SU-DHL-6 (cell line): Measurements from ENCODE around the gene KIF4A.
"Not testable (repeated sequence)": the region's sequence is repeated elsewhere in the genome, so short reads cannot be mapped to it uniquely, and the experiment has no call there.

Source experiments
- H2AFZ ChIP-seq: fragments of 200-600 bp; sonication (generic); 2 replicates; pipeline ENCODE4 v1.6.1; 2014; ENCODE audit warnings: low read depth, mild to moderate bottlenecking, moderate library complexity, mixed read lengths, antibody characterized with exemption, low read length; ENCODE audit not compliant: severe bottlenecking
- H3F3A ChIP-seq: fragments of 200-600 bp; shearing (Covaris generic); 2 replicates; pipeline ENCODE4 v1.6.0; 2016; ENCODE audit warnings: antibody characterized with exemption, mild to moderate bottlenecking; ENCODE audit not compliant: insufficient read depth
- H3K27ac ChIP-seq: fragments of 200-600 bp; sonication (generic); 2 replicates; pipeline ENCODE4 v1.5.1; 2016; ENCODE audit warnings: low read depth, mild to moderate bottlenecking, low read length, moderate library complexity, mixed read lengths
- H3K27me3 ChIP-seq: fragments of 200-600 bp; sonication (generic), shearing (Covaris generic); 2 replicates; pipeline ENCODE4 v1.6.0; 2014; ENCODE audit warnings: mild to moderate bottlenecking, low read length
- H3K36me3 ChIP-seq: fragments of 200-600 bp; sonication (generic); 2 replicates; pipeline ENCODE4 v1.6.1; 2014; ENCODE audit warnings: mild to moderate bottlenecking, low read length, mixed read lengths
- H3K4me2 ChIP-seq: fragments of 300-600, 200-600 bp; shearing (Covaris generic), sonication (generic); 2 replicates; pipeline ENCODE4 v1.6.0; 2014; ENCODE audit warnings: low read length, low read depth, mild to moderate bottlenecking; ENCODE audit not compliant: poor library complexity, severe bottlenecking
- H3K4me3 ChIP-seq: fragments of 200-600 bp; sonication (generic); 2 replicates; pipeline ENCODE4 v1.5.1; 2014; ENCODE audit warnings: antibody characterized with exemption, low read length, mild to moderate bottlenecking, mixed read lengths; ENCODE audit not compliant: insufficient read depth, poor library complexity, severe bottlenecking
- H3K79me2 ChIP-seq: fragments of 200-600 bp; sonication (generic); 2 replicates; pipeline ENCODE4 v1.6.1; 2014; ENCODE audit warnings: mild to moderate bottlenecking, low read length, moderate library complexity; ENCODE audit not compliant: insufficient read depth
- H3K9ac ChIP-seq: fragments of 200-600 bp; sonication (generic); 2 replicates; pipeline ENCODE4 v1.7.0; 2014; ENCODE audit warnings: mild to moderate bottlenecking, low read length
- H3K9me2 ChIP-seq: fragments of 200-600 bp; sonication (generic); replicated peaks from 2 replicates; pipeline ENCODE4 v1.6.1; 2014; ENCODE audit warnings: low read length; ENCODE audit not compliant: insufficient read depth
- H3K9me3 ChIP-seq: fragments of 200-600 bp; sonication (generic); 2 replicates; pipeline ENCODE4 v1.6.1; 2014; ENCODE audit warnings: low read length, mixed read lengths; ENCODE audit not compliant: insufficient read depth
- H4K20me1 ChIP-seq: fragments of 200-600 bp; sonication (generic); 2 replicates; pipeline ENCODE4 v1.6.1; 2014; ENCODE audit warnings: low read depth, mild to moderate bottlenecking, antibody characterized with exemption, low read length, moderate library complexity, mixed read lengths
- EZH2phosphoT487 ChIP-seq: fragments of 200-600 bp; sonication (generic), shearing (Covaris generic); conservative IDR thresholded peaks from 2 replicates; pipeline ENCODE4 v1.6.1; 2018; ENCODE audit warnings: mild to moderate bottlenecking, antibody characterized with exemption, low read length, moderate library complexity, mixed read lengths
- TF ChIP-seq, protein P1 (sequence below): fragments of 200-600 bp; sonication (generic); IDR thresholded peaks from one replicate; pipeline ENCODE4 v1.5.1; 2017; ENCODE audit warnings: antibody characterized with exemption, mild to moderate bottlenecking, low read length, moderate library complexity; ENCODE audit not compliant: insufficient read depth, poor library complexity, severe bottlenecking

KIF4A gene

DNA sequence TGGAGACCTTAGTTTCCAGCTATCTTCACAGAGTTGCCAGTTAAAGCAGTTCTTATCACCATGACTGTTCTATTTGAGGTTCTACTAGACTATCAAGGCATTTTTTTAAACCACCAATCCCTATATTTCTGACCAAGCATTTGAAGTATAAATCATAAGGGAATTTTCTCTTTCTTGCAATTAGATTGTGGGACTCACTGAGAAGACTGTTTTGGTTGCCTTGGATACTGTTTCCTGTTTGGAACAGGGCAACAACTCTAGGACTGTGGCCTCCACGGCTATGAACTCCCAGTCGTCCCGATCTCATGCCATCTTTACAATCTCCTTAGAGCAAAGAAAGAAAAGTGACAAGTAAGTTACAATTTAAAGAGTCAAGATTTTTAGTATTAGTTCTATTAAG lies 11.8 kb downstream of the KIF4A start:
- Histone ChIP-seq H3K27me3 (no peaks in the 10 kb centered on the region), H2AFZ (no peak overlapping the region), H3K4me2 (no peak overlapping the region), H3K9me2 (no peaks in the 10 kb centered on the region), H3K36me3 (0 out of 2 replicates have a peak, but pooled peaks cover 8% of the 10 kb centered on the region), H3K27ac (no peak overlapping the region), H3K4me3 (no peak overlapping the region), H3K79me2 (no peaks in the 10 kb centered on the region), H4K20me1 (no peaks in the 10 kb centered on the region), H3K9ac (no peak overlapping the region), H3K9me3 (no peaks in the 10 kb centered on the region), H3F3A (no peaks in the 10 kb centered on the region)
- TF ChIP-seq, protein P1, sequence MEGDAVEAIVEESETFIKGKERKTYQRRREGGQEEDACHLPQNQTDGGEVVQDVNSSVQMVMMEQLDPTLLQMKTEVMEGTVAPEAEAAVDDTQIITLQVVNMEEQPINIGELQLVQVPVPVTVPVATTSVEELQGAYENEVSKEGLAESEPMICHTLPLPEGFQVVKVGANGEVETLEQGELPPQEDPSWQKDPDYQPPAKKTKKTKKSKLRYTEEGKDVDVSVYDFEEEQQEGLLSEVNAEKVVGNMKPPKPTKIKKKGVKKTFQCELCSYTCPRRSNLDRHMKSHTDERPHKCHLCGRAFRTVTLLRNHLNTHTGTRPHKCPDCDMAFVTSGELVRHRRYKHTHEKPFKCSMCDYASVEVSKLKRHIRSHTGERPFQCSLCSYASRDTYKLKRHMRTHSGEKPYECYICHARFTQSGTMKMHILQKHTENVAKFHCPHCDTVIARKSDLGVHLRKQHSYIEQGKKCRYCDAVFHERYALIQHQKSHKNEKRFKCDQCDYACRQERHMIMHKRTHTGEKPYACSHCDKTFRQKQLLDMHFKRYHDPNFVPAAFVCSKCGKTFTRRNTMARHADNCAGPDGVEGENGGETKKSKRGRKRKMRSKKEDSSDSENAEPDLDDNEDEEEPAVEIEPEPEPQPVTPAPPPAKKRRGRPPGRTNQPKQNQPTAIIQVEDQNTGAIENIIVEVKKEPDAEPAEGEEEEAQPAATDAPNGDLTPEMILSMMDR, result no peak
- TF ChIP-seq EZH2phosphoT487, result no peak

DNA sequence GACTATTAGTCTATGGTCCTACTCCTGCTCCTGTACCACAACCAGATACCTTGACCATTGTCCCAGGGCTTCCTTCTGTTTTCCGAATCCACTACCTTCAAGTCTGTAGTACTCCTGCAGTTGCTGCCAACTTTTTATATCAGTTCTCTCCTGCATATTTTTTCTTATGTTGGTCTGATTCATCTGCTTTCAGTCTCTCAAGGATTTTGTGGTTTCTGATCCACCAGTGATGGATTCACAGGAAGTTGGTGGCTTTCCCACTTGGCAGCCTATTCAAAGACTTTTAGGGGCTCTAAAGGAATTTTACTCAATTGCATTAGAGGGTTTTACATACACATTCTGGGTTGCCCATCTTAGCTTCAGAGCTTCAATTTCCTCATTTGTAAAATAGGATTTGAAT lies 23.6 kb downstream of the KIF4A start:
- Histone ChIP-seq H3K79me2 (peaks cover 25% of the 10 kb centered on the region), H3K9me2 (no peaks in the 10 kb centered on the region), H3K27me3 (no peaks in the 10 kb centered on the region), H3K4me2 (no peak overlapping the region), H3K9ac (no peak overlapping the region), H3K9me3 (no peaks in the 10 kb centered on the region), H3K4me3 (no peak overlapping the region), H4K20me1 (no peaks in the 10 kb centered on the region), H3K27ac (no peak overlapping the region), H2AFZ (no peak overlapping the region), H3K36me3 (peaks cover 3% of the 10 kb centered on the region; the same call in 1 of the 2 replicates), H3F3A (no peaks in the 10 kb centered on the region)
- TF ChIP-seq EZH2phosphoT487, result no peak
- TF ChIP-seq, protein P1, result no peak

DNA sequence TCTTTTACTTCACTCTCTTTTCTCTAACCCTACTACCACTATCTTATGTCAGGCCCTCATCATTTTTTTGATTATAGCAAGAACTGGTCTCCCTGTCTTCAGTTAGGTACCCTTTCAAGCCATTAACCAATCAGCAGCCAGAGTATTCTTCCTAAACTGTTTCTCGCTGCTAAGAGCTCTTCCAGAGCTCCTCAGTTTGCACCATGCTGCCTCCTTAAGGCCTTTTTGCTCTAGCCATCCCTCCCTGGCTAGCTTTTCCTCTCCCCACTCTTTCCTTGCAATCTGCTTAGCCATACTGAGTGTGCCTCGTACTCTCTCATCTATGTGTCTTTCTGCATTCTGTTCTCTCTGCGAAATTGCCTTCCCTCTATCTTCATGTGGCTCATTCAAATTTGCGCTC lies 32.9 kb downstream of the KIF4A start:
- no peaks in the 10 kb centered on the region for H3K9me3 ChIP-seq
- no peaks in the 10 kb centered on the region for H3K36me3 ChIP-seq
- no peak overlapping the region for H3K4me3 ChIP-seq
- H3K4me2 ChIP-seq, result no peak overlapping the region
- H3K27ac ChIP-seq, result no peak overlapping the region
- no peaks in the 10 kb centered on the region for H3K9me2 ChIP-seq
- H3K9ac ChIP-seq, result no peak overlapping the region
- H4K20me1 ChIP-seq, result no peaks in the 10 kb centered on the region
- TF ChIP-seq, protein P1, result no peak
- TF ChIP-seq EZH2phosphoT487, result no peak
- H3F3A ChIP-seq, result no peaks in the 10 kb centered on the region
- H2AFZ ChIP-seq, result no peak overlapping the region
- no peaks in the 10 kb centered on the region for H3K27me3 ChIP-seq
- no peaks in the 10 kb centered on the region for H3K79me2 ChIP-seq

DNA sequence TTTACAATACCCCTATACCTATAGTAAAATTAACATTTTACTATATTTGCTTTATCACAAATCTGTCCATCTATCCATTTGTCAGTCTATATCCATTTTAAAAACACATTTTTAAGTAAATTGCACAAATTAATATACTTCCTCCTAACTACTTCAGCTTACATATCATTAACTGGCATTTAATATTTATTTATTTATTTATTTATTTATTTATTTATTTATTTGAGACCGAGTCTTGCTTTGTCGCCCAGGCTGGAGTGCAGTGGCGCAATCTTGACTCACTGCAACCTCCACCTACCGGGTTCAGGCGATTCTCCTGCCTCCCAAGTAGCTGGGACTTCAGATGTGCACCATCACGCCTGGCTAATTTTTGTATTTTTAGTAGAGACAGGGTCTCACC lies 33.7 kb downstream of the KIF4A start:
- not testable (repeated sequence) for H3K9ac ChIP-seq, H3K9me2 ChIP-seq, H4K20me1 ChIP-seq, H2AFZ ChIP-seq, H3K27me3 ChIP-seq, H3K9me3 ChIP-seq, H3K36me3 ChIP-seq, H3K4me3 ChIP-seq, H3K27ac ChIP-seq, H3F3A ChIP-seq, H3K4me2 ChIP-seq, H3K79me2 ChIP-seq
